Measurements from ENCODE around the gene PIM2.

DNA sequence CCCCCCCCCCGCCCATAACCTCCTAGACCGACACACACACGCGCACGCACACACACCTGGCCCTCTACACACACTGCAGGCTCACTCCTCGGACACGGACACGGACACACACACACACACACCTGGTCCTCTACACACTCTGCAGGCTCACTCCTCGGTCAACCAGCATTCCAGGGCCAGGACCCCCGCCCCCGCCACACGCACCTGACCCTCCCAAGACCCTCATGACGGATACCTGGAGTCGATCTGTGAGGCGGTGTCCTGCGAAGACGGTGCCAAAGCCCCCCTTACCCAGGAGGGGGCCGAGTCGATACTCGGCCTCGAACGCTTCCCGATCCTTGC is 552 bp downstream of the PIM2 start:
- TF ChIP-seq, protein P1, sequence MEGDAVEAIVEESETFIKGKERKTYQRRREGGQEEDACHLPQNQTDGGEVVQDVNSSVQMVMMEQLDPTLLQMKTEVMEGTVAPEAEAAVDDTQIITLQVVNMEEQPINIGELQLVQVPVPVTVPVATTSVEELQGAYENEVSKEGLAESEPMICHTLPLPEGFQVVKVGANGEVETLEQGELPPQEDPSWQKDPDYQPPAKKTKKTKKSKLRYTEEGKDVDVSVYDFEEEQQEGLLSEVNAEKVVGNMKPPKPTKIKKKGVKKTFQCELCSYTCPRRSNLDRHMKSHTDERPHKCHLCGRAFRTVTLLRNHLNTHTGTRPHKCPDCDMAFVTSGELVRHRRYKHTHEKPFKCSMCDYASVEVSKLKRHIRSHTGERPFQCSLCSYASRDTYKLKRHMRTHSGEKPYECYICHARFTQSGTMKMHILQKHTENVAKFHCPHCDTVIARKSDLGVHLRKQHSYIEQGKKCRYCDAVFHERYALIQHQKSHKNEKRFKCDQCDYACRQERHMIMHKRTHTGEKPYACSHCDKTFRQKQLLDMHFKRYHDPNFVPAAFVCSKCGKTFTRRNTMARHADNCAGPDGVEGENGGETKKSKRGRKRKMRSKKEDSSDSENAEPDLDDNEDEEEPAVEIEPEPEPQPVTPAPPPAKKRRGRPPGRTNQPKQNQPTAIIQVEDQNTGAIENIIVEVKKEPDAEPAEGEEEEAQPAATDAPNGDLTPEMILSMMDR (IDR thresholded peaks at IDR 0.05) = no peak
- TF ChIP-seq RFX5 (IDR thresholded peaks at IDR 0.05; ENCODE audit: low read length) (no peak), EZH2phosphoT487 (IDR thresholded peaks at IDR 0.05; ENCODE audit: borderline replicate concordance, low read depth) (no peak)
